ENCODE data around the gene COL3A1.

DNA sequence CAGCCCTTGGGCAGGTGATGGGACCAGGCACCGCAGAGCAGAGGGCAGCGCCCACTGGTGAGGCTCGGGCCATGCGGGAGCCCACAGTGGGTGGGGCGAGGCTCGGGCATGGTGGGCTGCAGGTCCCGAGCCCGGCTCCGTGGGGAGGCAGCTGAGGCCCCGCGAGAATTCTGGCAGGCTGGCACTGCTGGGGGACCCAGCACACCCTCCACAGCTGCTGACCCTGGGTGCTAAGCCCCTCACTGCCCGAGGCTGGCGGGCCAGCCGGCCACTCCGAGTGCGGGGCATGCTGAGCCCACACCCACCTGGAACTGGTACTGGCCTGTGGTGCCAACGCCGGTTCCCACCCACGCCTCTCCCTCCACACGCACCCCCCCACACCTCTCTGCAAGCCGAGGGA lies 29.7 kb upstream of the COL3A1 start:
- TF ChIP-seq CTCF (IDR thresholded peaks at IDR 0.05; ENCODE audit: borderline replicate concordance, extremely low read depth, low read length, poor library complexity, severe bottlenecking), result no peak
- TF ChIP-seq EZH2 (IDR thresholded peaks at IDR 0.05; ENCODE audit: borderline replicate concordance, low read depth, low read length, severe bottlenecking), result no peak

Measured in DND-41 (cell line).